SK-N-SH (cell line): ENCODE measurements around the gene WNT8B.

Source experiments
- CTCF ChIP-seq: fragments of 200-600 bp; sonication (generic); IDR thresholded peaks from 2 replicates; pipeline ENCODE4 v1.6.1; 2017; ENCODE audit warnings: antibody characterized with exemption, mild to moderate bottlenecking, moderate library complexity
- ELF1 ChIP-seq: IDR thresholded peaks from 2 replicates; pipeline ENCODE4 v1.4.0; 2012
- EP300 ChIP-seq, 2 experiments: IDR thresholded peaks; 2 replicates each; pipeline versions ENCODE4 v1.4.0 to v1.6.1; 2012; ENCODE audit warnings: borderline replicate concordance in 1 of 2, low read depth in 1 of 2, low read length in 1 of 2
- EZH2phosphoT487 ChIP-seq: fragments of 200-600 bp; sonication (generic); IDR thresholded peaks from 2 replicates; pipeline ENCODE4 v1.6.1; 2017; ENCODE audit warnings: low read depth, mixed run types, mild to moderate bottlenecking, antibody characterized with exemption, moderate library complexity, borderline replicate concordance
- MAX ChIP-seq: IDR thresholded peaks from 2 replicates; pipeline ENCODE4 v1.4.0; 2012; ENCODE audit warnings: low read depth
- RAD21 ChIP-seq: IDR thresholded peaks from 2 replicates; pipeline ENCODE4 v1.6.1; 2012; ENCODE audit warnings: mild to moderate bottlenecking, low read length
- RCOR1 ChIP-seq: fragments of 150-350 bp; IDR thresholded peaks from 2 replicates; pipeline ENCODE4 v1.6.1; 2017; ENCODE audit warnings: antibody characterized with exemption, low read length
- REST ChIP-seq: IDR thresholded peaks from 2 replicates; pipeline ENCODE4 v1.6.1; 2012; ENCODE audit warnings: mild to moderate bottlenecking, low read depth, low read length, moderate library complexity
- TEAD4 ChIP-seq: IDR thresholded peaks from 2 replicates; pipeline ENCODE4 v1.4.0; 2012; ENCODE audit warnings: mild to moderate bottlenecking, borderline replicate concordance; ENCODE audit not compliant: insufficient read depth
- USF2 ChIP-seq: fragments of 150-350 bp; IDR thresholded peaks from 2 replicates; pipeline ENCODE4 v1.6.1; 2017; ENCODE audit warnings: antibody characterized with exemption, low read length, low read depth, borderline replicate concordance

DNA sequence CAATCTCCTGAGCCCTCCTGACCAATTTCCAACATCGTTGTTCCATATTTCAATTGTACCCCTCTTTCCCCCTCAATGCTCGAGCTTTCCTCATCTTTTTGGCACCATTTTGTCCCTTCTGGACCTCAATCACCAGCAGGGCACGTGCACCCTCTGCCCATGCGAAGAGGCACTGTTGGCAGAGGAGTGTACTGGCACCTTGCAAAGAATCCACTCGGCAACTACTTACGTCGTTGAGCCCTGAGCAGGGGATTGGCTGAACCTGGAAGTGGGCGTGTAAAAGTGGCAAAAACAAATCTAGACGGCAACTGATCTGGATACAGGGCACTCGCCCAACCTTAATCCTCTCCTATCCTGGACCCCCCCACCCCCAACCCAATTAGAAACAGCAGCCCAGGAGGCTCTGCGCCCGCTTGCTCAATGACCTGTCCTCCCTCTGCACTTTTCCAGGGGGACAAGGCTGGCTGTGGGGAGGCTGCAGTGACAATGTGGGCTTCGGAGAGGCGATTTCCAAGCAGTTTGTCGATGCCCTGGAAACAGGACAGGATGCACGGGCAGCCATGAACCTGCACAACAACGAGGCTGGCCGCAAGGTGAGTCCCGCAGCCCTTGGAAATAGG, 18.8 kb downstream of the WNT8B start:
- no peak for TF ChIP-seq EP300 (IDR thresholded peaks at IDR 0.05; ENCODE audit: borderline replicate concordance in 1 of 2, low read depth in 1 of 2, low read length in 1 of 2)
- TF ChIP-seq EZH2phosphoT487, result no peak
- peak; percentile 14; the same call in 1 of the 2 replicates for TF ChIP-seq RAD21
- no peak for TF ChIP-seq USF2
- TF ChIP-seq CTCF, result peak; percentile 18
- no peak for TF ChIP-seq TEAD4
- no peak for TF ChIP-seq REST
- no peak for TF ChIP-seq ELF1
- TF ChIP-seq RCOR1, result no peak
- peak; percentile 97 for TF ChIP-seq MAX
